SU-DHL-6 (cell line): Measurements from ENCODE around the gene SCFD2.
"Not testable (repeated sequence)": the region's sequence is repeated elsewhere in the genome, so short reads cannot be mapped to it uniquely, and the experiment has no call there.

ENCODE experiments used
- H2AFZ ChIP-seq: fragments of 200-600 bp; sonication (generic); 2 replicates; pipeline ENCODE4 v1.6.1; 2014; ENCODE audit warnings: low read depth, mild to moderate bottlenecking, moderate library complexity, mixed read lengths, antibody characterized with exemption, low read length; ENCODE audit not compliant: severe bottlenecking
- H3F3A ChIP-seq: fragments of 200-600 bp; shearing (Covaris generic); 2 replicates; pipeline ENCODE4 v1.6.0; 2016; ENCODE audit warnings: antibody characterized with exemption, mild to moderate bottlenecking; ENCODE audit not compliant: insufficient read depth
- H3K27ac ChIP-seq: fragments of 200-600 bp; sonication (generic); 2 replicates; pipeline ENCODE4 v1.5.1; 2016; ENCODE audit warnings: low read depth, mild to moderate bottlenecking, low read length, moderate library complexity, mixed read lengths
- H3K27me3 ChIP-seq: fragments of 200-600 bp; sonication (generic), shearing (Covaris generic); 2 replicates; pipeline ENCODE4 v1.6.0; 2014; ENCODE audit warnings: mild to moderate bottlenecking, low read length
- H3K36me3 ChIP-seq: fragments of 200-600 bp; sonication (generic); 2 replicates; pipeline ENCODE4 v1.6.1; 2014; ENCODE audit warnings: mild to moderate bottlenecking, low read length, mixed read lengths
- H3K4me2 ChIP-seq: fragments of 300-600, 200-600 bp; shearing (Covaris generic), sonication (generic); 2 replicates; pipeline ENCODE4 v1.6.0; 2014; ENCODE audit warnings: low read length, low read depth, mild to moderate bottlenecking; ENCODE audit not compliant: poor library complexity, severe bottlenecking
- H3K4me3 ChIP-seq: fragments of 200-600 bp; sonication (generic); 2 replicates; pipeline ENCODE4 v1.5.1; 2014; ENCODE audit warnings: antibody characterized with exemption, low read length, mild to moderate bottlenecking, mixed read lengths; ENCODE audit not compliant: insufficient read depth, poor library complexity, severe bottlenecking
- H3K79me2 ChIP-seq: fragments of 200-600 bp; sonication (generic); 2 replicates; pipeline ENCODE4 v1.6.1; 2014; ENCODE audit warnings: mild to moderate bottlenecking, low read length, moderate library complexity; ENCODE audit not compliant: insufficient read depth
- H3K9ac ChIP-seq: fragments of 200-600 bp; sonication (generic); 2 replicates; pipeline ENCODE4 v1.7.0; 2014; ENCODE audit warnings: mild to moderate bottlenecking, low read length
- H3K9me2 ChIP-seq: fragments of 200-600 bp; sonication (generic); replicated peaks from 2 replicates; pipeline ENCODE4 v1.6.1; 2014; ENCODE audit warnings: low read length; ENCODE audit not compliant: insufficient read depth
- H3K9me3 ChIP-seq: fragments of 200-600 bp; sonication (generic); 2 replicates; pipeline ENCODE4 v1.6.1; 2014; ENCODE audit warnings: low read length, mixed read lengths; ENCODE audit not compliant: insufficient read depth
- H4K20me1 ChIP-seq: fragments of 200-600 bp; sonication (generic); 2 replicates; pipeline ENCODE4 v1.6.1; 2014; ENCODE audit warnings: low read depth, mild to moderate bottlenecking, antibody characterized with exemption, low read length, moderate library complexity, mixed read lengths
- EZH2phosphoT487 ChIP-seq: fragments of 200-600 bp; sonication (generic), shearing (Covaris generic); conservative IDR thresholded peaks from 2 replicates; pipeline ENCODE4 v1.6.1; 2018; ENCODE audit warnings: mild to moderate bottlenecking, antibody characterized with exemption, low read length, moderate library complexity, mixed read lengths
- TF ChIP-seq, protein P1 (sequence below): fragments of 200-600 bp; sonication (generic); IDR thresholded peaks from one replicate; pipeline ENCODE4 v1.5.1; 2017; ENCODE audit warnings: antibody characterized with exemption, mild to moderate bottlenecking, low read length, moderate library complexity; ENCODE audit not compliant: insufficient read depth, poor library complexity, severe bottlenecking

Gene SCFD2

GRCh38 chr4:53221832-53222480 lies 143.9 kb downstream of the SCFD2 start:
- no peaks in the 10 kb centered on the region for H3K27me3 ChIP-seq
- no peak overlapping the region for H3K4me2 ChIP-seq
- no peak overlapping the region for H3K27ac ChIP-seq
- no peak overlapping the region for H3K4me3 ChIP-seq
- H3K79me2 ChIP-seq = no peaks in the 10 kb centered on the region
- H3K9ac ChIP-seq = no peak overlapping the region
- H3K36me3 ChIP-seq = no peaks in the 10 kb centered on the region
- H3K9me2 ChIP-seq = no peaks in the 10 kb centered on the region
- no peak overlapping the region for H2AFZ ChIP-seq
- H3K9me3 ChIP-seq = no peaks in the 10 kb centered on the region
- TF ChIP-seq, protein P1, sequence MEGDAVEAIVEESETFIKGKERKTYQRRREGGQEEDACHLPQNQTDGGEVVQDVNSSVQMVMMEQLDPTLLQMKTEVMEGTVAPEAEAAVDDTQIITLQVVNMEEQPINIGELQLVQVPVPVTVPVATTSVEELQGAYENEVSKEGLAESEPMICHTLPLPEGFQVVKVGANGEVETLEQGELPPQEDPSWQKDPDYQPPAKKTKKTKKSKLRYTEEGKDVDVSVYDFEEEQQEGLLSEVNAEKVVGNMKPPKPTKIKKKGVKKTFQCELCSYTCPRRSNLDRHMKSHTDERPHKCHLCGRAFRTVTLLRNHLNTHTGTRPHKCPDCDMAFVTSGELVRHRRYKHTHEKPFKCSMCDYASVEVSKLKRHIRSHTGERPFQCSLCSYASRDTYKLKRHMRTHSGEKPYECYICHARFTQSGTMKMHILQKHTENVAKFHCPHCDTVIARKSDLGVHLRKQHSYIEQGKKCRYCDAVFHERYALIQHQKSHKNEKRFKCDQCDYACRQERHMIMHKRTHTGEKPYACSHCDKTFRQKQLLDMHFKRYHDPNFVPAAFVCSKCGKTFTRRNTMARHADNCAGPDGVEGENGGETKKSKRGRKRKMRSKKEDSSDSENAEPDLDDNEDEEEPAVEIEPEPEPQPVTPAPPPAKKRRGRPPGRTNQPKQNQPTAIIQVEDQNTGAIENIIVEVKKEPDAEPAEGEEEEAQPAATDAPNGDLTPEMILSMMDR = no peak
- TF ChIP-seq EZH2phosphoT487 = no peak
- H4K20me1 ChIP-seq = no peaks in the 10 kb centered on the region
- no peaks in the 10 kb centered on the region for H3F3A ChIP-seq

DNA sequence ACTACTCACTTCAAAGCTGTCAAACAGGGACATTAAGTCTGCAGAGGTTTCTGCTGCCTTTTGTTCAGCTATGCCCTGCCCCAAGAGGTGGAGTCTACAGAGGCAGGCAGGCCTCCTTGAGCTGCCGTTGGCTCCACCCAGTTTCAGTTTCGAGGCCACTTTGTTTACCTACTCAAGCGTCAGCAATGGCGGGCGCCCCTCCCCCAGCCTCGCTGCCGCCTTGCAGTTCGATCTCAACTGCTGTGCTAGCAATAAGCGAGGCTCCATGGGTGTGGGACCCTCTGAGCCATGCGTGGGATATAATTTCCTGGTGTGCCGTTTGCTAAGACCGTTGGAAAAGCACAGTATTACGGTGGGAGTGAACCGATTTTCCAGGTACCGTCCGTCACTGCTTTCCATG lies 146.7 kb downstream of the SCFD2 start:
- not testable (repeated sequence) for H2AFZ ChIP-seq, H3K9me2 ChIP-seq

GRCh38 chr4:53208753-53209152 lies 157.1 kb downstream of the SCFD2 start:
- no peak overlapping the region for H3K9ac ChIP-seq

More for the DNA sequence above, 146.7 kb downstream of the SCFD2 start:
- not testable (repeated sequence) for H3K4me2 ChIP-seq, H3K27me3 ChIP-seq, H3K9me3 ChIP-seq, H3K27ac ChIP-seq, H3K36me3 ChIP-seq, H3F3A ChIP-seq, H3K79me2 ChIP-seq, H3K9ac ChIP-seq, H3K4me3 ChIP-seq, H4K20me1 ChIP-seq

DNA sequence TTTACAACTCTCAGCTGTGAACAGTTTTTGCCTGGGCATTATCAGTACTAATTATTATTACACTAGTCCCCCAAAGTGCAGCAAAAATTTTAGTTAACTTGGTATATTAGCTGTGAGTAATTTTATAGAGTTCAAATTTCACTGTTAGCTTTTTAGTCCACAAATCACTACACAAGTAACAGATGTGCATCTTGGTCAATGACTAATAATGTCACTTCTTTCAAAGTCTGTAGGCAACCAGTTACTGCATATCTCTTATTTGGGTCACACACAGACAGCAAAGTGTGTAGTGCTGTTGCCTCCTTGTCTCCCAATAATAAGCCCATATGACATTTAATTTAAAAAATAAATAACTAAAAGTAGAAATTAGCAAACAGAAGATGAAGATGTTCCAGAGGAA lies 159.9 kb downstream of the SCFD2 start:
- no peak overlapping the region for H2AFZ ChIP-seq
- no peaks in the 10 kb centered on the region for H3K9me3 ChIP-seq
- no peak overlapping the region for H3K4me3 ChIP-seq
- H3F3A ChIP-seq = no peaks in the 10 kb centered on the region
- TF ChIP-seq, protein P1 = no peak
- TF ChIP-seq EZH2phosphoT487 = no peak
- H3K36me3 ChIP-seq = no peaks in the 10 kb centered on the region
- no peaks in the 10 kb centered on the region for H3K9me2 ChIP-seq
- no peaks in the 10 kb centered on the region for H3K79me2 ChIP-seq
- H3K4me2 ChIP-seq = no peak overlapping the region
- H3K27me3 ChIP-seq = no peaks in the 10 kb centered on the region
- H3K9ac ChIP-seq = no peak overlapping the region
- H3K27ac ChIP-seq = no peak overlapping the region
- no peaks in the 10 kb centered on the region for H4K20me1 ChIP-seq

More at GRCh38 chr4:53208753-53209152, 157.1 kb downstream of the SCFD2 start:
- no peak overlapping the region for H3K4me2 ChIP-seq
- H3K27ac ChIP-seq = no peak overlapping the region
- no peaks in the 10 kb centered on the region for H3F3A ChIP-seq
- TF ChIP-seq EZH2phosphoT487 = no peak
- H4K20me1 ChIP-seq = no peaks in the 10 kb centered on the region
- H3K9me3 ChIP-seq = no peaks in the 10 kb centered on the region
- no peaks in the 10 kb centered on the region for H3K27me3 ChIP-seq
- no peaks in the 10 kb centered on the region for H3K36me3 ChIP-seq
- no peak overlapping the region for H2AFZ ChIP-seq
- no peaks in the 10 kb centered on the region for H3K79me2 ChIP-seq
- H3K4me3 ChIP-seq = no peak overlapping the region
- no peaks in the 10 kb centered on the region for H3K9me2 ChIP-seq
